ENCODE data around the gene STRADB.
"Not testable (repeated sequence)": the region's sequence is repeated elsewhere in the genome, so short reads cannot be mapped to it uniquely, and the experiment has no call there.

The STRADB gene

DNA sequence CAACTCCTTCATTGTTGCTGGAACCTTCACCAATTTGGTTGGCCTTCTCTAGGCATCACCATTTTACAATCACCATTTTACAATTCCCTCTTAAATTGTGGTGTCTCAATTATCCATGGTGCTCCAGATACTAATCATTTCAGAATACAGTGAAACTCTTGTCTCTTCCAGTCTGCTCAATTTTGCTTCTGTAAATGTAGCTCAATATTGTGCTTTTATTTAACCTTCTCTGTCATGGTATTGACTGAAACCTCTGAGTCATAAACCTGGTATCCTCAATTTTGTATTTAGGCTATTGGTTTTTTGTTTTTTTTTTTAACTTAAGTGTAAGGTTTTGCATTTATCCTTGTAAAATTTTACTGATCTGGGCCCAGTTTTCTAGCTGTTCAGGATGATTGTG, 16.1 kb downstream of the STRADB start:
- DNase-seq (ENCODE audit: low read depth in 2 of 2) = no peak

DNA sequence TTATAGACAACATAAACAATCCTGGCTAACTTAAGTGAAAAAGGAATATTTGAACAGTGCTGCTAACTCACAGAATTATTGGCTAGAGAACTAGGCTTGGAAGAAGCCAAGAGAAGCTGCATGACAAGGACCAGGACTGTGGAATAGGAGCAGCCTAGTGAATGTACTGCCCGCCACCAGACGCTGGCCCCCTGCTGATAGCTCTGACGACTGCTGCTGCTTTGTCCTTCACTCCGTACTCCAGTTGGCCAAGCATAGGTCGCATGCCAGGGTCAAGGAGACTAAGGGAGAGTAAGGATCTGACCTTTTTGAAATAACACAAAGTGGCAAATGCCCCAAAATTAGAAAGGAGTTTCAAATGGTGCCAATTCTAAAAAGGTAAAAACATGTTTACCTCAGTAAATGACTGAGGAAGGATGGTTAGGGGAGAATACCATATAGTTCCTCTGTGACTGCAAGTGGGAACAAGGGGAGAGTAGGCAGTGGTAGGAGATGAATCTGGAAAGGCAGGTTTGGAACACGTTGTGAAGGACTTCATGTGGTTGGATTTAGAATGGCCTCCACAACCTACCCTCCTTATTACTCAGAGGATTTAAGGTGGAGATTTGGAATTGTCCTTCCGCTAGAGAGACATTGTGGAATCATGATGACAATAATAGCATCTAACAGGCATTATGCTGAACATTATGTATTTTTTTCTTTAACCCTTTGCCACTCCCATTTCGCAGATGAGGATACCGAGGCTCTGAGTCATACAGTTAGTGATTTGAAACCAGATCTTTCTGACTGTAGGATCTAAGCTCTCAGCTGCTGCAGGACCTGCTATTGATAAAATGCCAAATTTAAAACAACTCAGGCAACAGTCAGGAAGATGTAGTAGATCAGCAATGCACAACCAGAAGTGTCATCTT, 19.5 kb downstream of the STRADB start:
- DNase-seq (ENCODE audit: low read depth in 2 of 2) = no peak

DNA sequence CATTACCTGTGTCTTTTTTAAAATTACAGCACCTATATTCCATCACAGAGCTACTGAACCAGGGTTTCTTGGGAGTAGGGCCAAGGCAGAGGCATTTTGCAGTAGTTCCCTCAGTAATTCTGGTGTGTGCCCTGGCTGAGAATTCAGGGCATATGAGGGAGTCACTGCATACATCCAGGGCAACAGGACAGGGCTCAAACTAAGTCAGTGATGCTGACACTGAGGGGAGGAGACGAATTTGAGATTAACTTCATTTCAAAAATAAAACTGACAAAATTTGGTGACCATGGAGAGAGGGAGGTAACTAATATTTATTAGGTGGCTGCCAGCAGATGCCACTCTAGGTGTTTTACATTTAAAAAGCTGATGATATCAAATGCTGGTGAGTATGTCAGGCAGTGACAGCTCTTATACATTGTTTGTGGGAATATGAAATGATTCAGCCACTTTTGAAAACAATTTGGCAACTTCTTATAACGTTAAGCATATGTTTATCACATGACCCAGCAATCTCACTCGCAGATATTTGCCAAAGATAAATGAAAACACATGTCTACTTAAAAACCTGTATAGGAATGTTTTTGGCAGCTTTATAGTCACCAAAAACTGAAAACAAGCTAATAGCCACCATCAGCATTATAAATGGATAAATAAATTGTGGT, 20.3 kb downstream of the STRADB start:
- no peak for DNase-seq (ENCODE audit: low read depth in 2 of 2)

DNA sequence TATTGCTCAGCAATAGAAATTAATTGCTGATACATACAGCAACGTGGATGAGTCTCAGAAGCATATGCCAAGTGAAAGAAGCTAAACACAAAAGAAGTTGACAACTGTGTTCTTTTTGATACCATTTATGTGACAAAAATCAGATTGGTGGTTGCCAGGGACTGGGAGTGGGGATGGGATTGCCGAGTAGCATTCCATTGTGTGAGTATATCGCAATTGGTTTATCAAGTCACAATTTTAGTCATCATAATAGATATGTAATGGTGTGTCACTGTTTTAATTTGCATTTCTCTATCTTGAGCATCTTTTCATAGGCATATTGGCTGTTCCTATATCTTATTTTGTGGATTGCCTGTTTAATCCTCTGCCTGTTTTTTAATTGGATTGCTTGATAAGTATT, 20.9 kb downstream of the STRADB start:
- no peak for DNase-seq (ENCODE audit: low read depth in 2 of 2)

DNA sequence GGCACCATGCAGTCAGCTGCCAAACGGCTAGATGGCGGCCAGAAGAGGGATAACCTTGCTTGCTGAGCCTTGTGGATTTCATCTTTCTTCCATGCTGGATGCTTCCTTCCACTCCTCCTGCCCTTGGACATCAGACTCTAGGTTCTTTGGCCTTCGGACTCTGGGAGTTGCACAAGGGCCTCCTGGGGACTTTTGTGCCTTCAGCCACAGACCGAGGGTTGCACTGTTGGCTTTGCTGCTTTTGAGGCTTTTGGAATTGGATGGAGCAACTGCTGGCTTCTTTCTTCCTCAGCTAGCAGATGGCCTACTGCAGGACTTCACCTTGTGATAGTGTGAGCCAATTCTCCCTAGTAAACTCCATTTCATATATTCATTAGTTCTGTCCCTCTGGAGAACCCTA, 31.0 kb downstream of the STRADB start:
- no peak for DNase-seq (ENCODE audit: low read depth in 2 of 2)

DNA sequence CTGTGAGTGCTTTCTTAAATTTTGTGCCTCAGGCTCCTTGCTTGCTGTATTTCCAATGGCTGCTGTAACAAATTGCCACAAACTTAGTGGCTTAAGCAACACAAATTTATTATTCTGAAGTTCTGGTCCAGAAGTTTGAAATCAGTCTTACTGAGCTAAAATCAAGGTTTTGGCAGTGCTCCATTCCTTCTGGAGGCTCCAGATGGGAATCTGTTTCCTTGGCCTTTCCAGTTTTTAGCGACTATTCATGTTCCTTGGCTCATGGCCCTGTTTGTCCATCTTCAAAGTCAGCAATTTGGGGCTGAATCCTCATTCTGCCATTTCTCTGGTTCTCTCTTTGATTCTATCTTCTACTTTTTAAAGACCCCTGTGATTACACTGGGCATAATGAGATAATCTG, 31.8 kb downstream of the STRADB start:
- no peak for DNase-seq (ENCODE audit: low read depth in 2 of 2)

DNA sequence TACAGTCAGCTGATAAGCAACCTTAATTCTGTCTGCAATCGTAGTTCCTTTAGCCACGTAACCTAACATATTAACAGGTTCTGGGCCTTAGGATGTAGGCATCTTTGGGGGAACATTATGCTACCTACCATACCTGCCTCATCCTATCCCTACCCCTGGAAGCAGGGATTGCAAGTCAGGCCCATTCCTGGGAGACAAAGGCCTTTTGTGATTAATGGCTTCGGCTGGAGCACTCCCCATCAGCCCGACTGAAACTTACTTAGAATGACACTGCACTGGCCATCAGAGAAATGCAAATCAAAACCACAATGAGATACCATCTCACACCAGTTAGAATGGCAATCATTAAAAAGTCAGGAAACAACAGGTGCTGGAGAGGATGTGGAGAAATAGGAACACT, 32.2 kb downstream of the STRADB start:
- not testable (repeated sequence) for DNase-seq (ENCODE audit: low read depth in 2 of 2)

DNA sequence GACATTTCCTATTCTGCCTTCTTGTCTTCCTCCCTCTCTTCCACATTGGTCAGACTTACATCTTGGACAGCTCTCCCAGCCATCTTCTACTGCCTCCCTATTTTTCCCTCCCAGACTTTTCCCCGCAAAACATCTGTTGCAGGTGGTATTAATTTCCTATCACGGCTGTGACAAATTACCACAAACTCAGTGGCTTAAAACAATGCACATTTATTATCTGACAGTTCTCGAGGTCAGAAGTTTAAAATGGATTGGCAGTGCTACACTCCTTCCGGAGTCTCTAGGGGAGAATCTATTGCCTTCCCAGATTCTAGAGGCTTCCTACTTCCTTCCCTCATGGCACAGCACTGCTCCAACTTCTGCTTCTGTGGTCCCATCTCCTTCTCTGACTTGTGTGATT, 33.3 kb downstream of the STRADB start:
- no peak for DNase-seq (ENCODE audit: low read depth in 2 of 2)

DNA sequence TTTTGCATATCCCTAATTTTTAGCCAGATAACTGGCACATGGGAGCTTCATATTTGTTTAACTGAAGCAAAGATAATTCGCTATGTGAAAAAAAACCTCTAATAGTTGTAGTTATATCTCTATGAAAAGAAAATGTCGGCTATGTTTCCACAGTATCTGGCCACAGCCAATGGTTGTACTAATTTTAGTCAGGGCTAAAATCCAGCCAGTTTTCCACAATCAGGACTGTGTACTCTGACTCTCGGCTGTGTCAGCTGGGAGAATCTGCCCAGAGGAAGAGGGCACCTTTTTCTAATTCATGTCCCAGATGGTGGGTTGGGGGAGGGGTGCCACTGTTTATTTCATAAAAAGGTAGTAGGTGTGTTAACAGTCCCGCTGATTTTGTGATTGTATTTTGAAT, 38.8 kb downstream of the STRADB start:
- no peak for DNase-seq (ENCODE audit: low read depth in 2 of 2)

DNA sequence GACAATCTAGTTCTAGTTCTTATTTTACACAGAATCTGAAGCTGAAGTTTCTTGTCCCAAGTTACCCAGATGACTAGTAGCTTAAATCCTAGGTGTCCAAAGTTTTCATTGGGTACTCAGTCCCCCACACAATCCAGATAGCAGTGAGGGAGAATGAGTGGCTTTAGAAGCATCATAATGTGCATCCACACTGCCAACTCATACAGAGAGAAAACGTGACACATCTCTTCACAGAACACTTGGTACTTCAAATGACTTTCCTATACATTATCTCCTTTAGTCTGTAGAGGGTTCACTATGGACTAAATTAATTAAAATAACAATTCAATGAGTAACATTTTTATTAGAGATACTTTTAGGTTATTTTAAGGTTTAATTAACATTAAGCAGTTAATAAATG, 45.2 kb downstream of the STRADB start:
- no peak for DNase-seq (ENCODE audit: low read depth in 2 of 2)

DNA sequence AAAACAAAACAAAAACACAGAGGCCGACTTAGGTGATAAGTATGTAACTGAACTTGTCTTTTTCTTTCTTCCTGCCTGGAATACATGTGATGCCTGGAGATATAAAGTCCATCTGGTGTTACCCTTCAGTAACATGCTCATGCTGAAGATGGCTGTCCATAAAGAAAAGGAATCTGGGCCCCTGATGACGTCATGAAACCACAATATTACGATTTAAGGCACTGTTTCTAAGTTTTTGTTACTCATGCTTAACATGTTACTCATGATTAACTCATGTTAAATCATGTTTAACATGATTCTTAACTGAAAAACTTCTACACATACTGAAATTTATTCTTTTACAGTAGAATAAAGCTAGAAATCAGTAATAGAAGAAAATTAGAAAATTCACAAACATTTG, 49.0 kb downstream of the STRADB start:
- no peak for DNase-seq (ENCODE audit: low read depth in 2 of 2)

DNA sequence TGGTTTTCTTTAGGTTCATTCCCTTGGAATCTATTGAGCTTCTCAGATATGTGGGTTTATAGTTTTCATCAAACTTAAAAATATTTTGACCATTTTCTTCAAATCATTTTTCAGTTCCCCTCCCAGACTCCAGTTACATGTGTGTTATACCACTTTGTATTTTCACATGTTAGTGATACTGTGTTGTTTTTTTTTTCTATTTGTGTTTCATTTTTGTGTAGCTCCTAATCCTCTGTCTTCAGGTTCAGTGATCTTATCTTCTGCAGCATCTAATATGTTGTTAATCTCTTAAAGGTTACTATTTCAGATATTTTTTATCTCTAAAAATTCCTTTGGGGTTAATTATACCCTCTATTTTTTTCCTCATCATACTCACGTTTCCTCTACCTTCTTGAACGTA, 51.2 kb downstream of the STRADB start:
- no peak for DNase-seq (ENCODE audit: low read depth in 2 of 2)

DNA sequence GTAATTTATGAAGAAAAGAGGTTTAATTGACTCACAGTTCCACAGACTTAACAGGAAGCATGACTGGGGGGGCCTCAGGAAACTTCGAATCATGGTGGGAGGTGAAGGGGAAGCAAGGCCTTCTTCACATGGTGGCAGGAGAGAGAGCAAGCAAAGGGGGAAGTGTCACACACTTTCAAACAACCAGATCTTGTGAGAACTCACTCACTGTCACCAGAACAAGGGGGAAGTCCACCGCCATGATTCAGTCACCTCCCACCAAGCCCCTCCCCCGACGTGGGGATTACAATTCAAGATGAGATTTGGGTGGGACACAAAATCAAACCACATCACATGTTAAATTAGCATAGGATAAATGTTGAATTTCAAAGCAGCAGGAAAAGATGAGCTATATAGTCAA, 56.2 kb downstream of the STRADB start:
- DNase-seq (ENCODE audit: low read depth in 2 of 2) = peak in 1 of 2 donors; percentile 8

DNA sequence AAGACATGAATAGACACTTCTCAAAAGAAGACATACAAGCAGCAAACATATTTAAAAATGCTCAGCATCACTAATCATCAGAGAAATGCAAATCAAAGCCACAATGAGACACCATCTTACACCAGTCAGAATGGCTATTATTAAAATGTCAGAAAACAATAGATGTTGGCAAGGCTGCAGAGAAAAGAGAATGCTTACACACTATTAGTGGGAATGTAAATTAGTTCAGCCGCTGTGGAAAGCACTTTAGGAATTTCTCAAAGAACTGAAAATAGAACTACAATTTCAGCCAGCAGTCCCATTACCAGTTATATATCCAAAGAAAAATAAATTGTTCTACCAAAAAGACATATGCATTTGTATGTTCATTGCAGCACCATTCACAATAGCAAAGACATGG, 61.7 kb downstream of the STRADB start:
- no peak for DNase-seq (ENCODE audit: low read depth in 2 of 2)

DNA sequence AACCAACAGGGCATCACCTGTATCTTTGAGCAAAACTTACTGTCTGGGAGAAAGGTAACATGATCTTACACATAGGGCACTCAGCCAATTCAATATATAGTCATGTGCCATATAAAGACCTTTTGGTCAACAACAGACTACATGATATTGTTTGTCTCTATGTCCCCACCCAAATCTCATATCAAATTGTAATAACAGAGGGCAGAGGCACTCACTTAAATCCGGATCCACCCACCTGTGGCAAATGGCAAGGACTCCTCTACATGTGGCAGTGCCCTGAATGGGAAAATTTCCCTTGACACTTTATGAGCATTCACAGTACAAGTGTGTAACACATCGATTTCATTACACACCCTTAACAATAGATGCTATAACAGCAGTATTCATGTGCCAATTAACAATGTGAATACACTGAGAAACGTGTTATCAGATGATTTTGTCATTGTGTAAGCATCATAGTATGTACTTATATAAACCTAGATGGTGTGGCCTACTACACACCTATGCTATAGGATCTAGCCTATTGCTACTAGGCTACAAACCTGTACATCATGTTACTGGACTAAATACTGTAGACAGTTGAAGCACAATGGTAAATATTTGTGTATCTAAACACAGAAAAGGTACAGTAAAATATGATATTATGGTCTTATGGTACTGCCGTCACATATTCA, 64.2 kb downstream of the STRADB start:
- no peak for DNase-seq (ENCODE audit: low read depth in 2 of 2)

DNA sequence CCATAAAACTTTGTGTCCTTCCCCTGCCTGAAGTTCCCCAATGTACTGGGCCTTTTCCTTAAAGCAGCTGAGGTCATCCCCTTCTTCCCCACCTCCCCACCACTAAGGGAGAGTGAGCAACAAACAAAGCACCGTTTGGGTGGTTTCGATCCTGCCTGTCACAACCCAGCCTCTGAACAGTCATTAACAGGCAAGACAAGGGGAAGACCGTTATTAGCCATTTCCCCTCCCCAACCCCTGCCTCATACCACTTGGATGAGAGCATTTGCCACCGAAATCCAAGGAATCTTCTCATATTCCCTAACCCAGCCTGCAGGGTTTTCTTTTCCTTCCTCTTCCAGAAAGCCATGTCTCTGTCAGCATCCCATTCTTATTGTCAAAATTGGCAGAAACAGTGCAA, 65.6 kb downstream of the STRADB start:
- DNase-seq (ENCODE audit: low read depth in 2 of 2) = no peak

DNA sequence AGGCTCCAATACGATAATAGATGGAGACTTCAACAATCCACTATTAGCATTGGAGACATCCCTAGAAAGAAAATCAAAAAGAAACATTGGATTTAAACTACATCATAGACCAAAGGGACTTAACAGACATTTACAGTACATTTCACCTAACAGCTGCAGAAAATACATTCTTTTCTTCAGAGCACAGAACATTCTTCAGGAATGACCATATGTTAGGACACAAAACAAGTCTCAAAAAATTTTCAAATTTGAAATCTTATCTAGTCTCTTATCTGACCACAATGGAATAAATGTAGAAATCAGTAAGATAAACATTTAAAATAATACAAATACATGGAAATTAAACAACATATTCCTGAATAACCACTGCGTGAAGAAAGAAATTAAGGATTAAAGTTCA, 68.7 kb downstream of the STRADB start:
- no peak for DNase-seq (ENCODE audit: low read depth in 2 of 2)

DNA sequence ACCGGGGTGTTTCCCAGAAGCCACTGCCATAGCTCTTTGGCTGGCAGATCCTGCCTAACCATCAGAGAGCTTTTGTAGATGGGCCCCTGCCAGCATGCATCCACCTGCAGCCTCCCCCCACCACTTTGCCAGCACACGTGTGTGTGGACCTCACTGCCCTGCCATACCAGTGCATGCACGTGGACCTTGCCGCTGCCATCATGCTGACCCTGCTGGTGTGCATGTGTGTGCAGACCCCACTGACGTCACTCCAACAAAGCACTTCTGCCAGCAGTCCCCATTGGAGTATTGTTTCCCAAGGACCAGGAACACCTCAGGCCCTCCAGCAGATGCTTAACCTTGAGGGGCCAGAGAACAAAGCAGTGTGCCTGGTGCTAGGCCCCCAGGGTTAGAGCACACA, 71.4 kb downstream of the STRADB start:
- no peak for DNase-seq (ENCODE audit: low read depth in 2 of 2)

DNA sequence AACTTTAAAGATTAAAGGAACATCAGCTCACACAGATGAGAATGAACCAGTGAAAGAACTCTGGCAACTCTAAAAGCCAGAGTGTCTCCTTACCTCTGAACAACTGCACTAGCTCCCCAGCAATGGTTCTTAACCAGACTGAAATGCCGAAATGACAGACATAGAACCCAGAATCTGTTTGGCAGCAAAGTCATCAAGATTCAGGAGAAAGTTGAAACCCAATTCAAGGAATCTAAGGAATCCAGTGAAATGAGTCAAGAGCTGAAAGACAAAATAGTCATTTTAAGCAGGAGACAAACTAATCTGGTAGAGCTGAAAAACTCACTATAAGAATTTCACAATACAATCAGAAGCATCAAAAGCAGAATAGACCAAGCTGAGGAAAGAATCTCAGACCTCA, 72.0 kb downstream of the STRADB start:
- DNase-seq (ENCODE audit: low read depth in 2 of 2) = no peak
